ENCODE results near the gene CD82. TPM values are rescaled to one million over a fixed set of nuclear protein-coding genes. Genes with fewer than 3 reads are reported as not detected.

Gene CD82
- polyA plus RNA-seq, 1 donor from 2014 or later: 0.84 TPM

GRCh38 chr11:44614281-44614775, 48.9 kb downstream of the CD82 start:
- no peaks in the 10 kb centered on the region for H4K20me1 ChIP-seq (ENCODE audit: insufficient read depth)
- no peak overlapping the region for H3K4me3 ChIP-seq (ENCODE audit: low read length)
- no peaks in the 10 kb centered on the region for H3K27me3 ChIP-seq (ENCODE audit: insufficient read depth, low read depth, low read length)
- no peaks in the 10 kb centered on the region for H3K9me3 ChIP-seq (ENCODE audit: low read length)
- H3K9me2 ChIP-seq (ENCODE audit: insufficient read depth, low read length): no peaks in the 10 kb centered on the region
- H3K36me3 ChIP-seq (ENCODE audit: insufficient read depth, low read length): no peaks in the 10 kb centered on the region
- H2AFZ ChIP-seq (ENCODE audit: low read depth, low read length): no peak overlapping the region
- no peaks in the 10 kb centered on the region for H3K79me2 ChIP-seq (replicated peaks; ENCODE audit: insufficient read depth, low read length)
- TF ChIP-seq REST (IDR thresholded peaks at IDR 0.05; ENCODE audit: borderline replicate concordance) (no peak), CTCF (IDR thresholded peaks at IDR 0.05; ENCODE audit: poor library complexity, severe bottlenecking) (no peak), RAD21 (conservative IDR thresholded peaks at IDR 0.05) (no peak), EP300 (conservative IDR thresholded peaks at IDR 0.05; ENCODE audit: poor library complexity, severe bottlenecking) (no peak), SMC3 (conservative IDR thresholded peaks at IDR 0.05; ENCODE audit: poor library complexity) (no peak), TAF1 (IDR thresholded peaks at IDR 0.05; ENCODE audit: low read depth) (no peak), EZH2 (IDR thresholded peaks at IDR 0.05; ENCODE audit: borderline replicate concordance, insufficient read depth, low read length, poor library complexity, severe bottlenecking) (no peak)
- H3K4me2 ChIP-seq (ENCODE audit: low read length): no peak overlapping the region
- H3K9ac ChIP-seq (ENCODE audit: low read length): no peak overlapping the region
- no peaks in the 10 kb centered on the region for H3F3A ChIP-seq (ENCODE audit: insufficient read depth, low read length, poor library complexity, severe bottlenecking)
- no peak overlapping the region for H3K27ac ChIP-seq (ENCODE audit: low read length)

- Histone ChIP-seq H3K9me2 (ENCODE audit: insufficient read depth, low read length) (no peaks in the 10 kb centered on the region), H4K20me1 (ENCODE audit: insufficient read depth) (no peaks in the 10 kb centered on the region), H3K79me2 (replicated peaks; ENCODE audit: insufficient read depth, low read length) (no peaks in the 10 kb centered on the region), H3K27me3 (ENCODE audit: insufficient read depth, low read depth, low read length) (no peaks in the 10 kb centered on the region), H3K4me3 (ENCODE audit: low read length) (no peak overlapping the region), H3K4me2 (ENCODE audit: low read length) (no peak overlapping the region), H2AFZ (ENCODE audit: low read depth, low read length) (no peak overlapping the region), H3K9me3 (ENCODE audit: low read length) (no peaks in the 10 kb centered on the region), H3K36me3 (ENCODE audit: insufficient read depth, low read length) (no peaks in the 10 kb centered on the region), H3F3A (ENCODE audit: insufficient read depth, low read length, poor library complexity, severe bottlenecking) (no peaks in the 10 kb centered on the region), H3K9ac (ENCODE audit: low read length) (no peak overlapping the region), H3K27ac (ENCODE audit: low read length) (no peak overlapping the region)
- no peak for TF ChIP-seq TAF1 (IDR thresholded peaks at IDR 0.05; ENCODE audit: low read depth)
- TF ChIP-seq MXI1 (conservative IDR thresholded peaks at IDR 0.05; ENCODE audit: poor library complexity, severe bottlenecking): no peak
- TF ChIP-seq SMC3 (conservative IDR thresholded peaks at IDR 0.05; ENCODE audit: poor library complexity): no peak
- no peak for TF ChIP-seq RAD21 (conservative IDR thresholded peaks at IDR 0.05)
- TF ChIP-seq CTCF (IDR thresholded peaks at IDR 0.05; ENCODE audit: poor library complexity, severe bottlenecking): no peak
- no peak for TF ChIP-seq REST (IDR thresholded peaks at IDR 0.05; ENCODE audit: borderline replicate concordance)
- no peak for TF ChIP-seq EP300 (conservative IDR thresholded peaks at IDR 0.05; ENCODE audit: poor library complexity, severe bottlenecking)
- no peak for TF ChIP-seq POLR2AphosphoS5 (IDR thresholded peaks at IDR 0.05)
- TF ChIP-seq EZH2 (IDR thresholded peaks at IDR 0.05; ENCODE audit: borderline replicate concordance, insufficient read depth, low read length, poor library complexity, severe bottlenecking): no peak
Observed at GRCh38 chr11:44615041-44615755, 49.7 kb downstream of the CD82 start.

Data from neural cell (in vitro differentiated cells).